Measurements from ENCODE around the gene GTF3C6.
"Not testable (repeated sequence)": the region's sequence is repeated elsewhere in the genome, so short reads cannot be mapped to it uniquely, and the experiment has no call there.

The GTF3C6 gene

DNA sequence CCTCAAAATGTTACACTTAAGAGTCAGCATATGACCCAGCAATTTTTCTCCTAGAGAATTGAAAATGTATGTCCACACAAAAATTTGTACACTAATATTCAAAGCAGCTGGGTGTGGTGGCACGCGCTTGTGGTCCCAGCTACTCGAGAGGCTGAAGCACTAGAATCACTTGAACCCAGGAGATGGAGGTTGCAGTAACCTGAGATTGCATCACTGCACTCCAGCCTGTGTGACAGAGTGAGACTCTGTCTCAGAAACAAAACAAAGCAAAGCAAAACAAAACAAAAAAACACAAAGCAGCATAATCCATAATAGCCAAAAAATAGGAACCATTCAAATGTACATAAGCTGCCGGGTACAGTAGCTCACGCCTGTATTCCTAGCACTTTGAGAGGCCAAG, 21.7 kb downstream of the GTF3C6 start:
- DNase-seq: no peak

DNA sequence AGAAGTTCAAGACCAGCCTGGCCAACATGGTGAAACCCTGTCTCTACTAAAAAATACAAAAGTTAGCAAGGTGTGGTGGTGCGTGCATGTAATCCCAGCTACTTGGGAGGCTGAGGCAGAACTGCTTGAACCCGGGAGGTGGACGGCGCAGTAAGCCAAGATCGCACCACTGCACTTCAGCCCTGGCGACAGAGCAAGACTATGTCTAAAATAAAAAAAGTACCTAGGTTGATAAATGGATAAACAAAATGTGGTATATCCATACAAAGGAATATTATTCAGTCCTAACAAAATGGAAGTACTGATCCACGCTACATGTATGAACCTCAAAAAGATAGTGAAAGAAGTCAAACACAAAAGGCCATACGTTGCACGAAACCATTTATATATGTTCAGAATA, 22.1 kb downstream of the GTF3C6 start:
- no peak for DNase-seq

DNA sequence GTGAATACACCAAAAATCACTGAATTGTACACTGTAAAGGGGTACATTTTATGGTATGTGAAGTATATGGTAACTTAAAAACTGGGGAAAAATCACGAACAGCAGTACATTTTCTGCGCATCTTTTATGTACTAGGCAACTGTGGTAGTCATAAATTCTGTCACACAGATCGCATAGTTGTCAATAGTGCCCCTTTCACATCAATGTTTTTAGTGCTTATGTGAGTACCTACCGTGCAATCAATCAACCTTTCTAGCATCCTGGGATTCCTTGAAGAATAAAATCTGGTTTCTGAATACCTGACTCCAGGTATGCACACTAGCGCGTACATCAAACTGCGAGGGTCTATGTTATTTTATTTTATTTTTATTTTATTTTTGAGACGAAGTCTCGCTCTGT, 22.7 kb downstream of the GTF3C6 start:
- no peak for DNase-seq

DNA sequence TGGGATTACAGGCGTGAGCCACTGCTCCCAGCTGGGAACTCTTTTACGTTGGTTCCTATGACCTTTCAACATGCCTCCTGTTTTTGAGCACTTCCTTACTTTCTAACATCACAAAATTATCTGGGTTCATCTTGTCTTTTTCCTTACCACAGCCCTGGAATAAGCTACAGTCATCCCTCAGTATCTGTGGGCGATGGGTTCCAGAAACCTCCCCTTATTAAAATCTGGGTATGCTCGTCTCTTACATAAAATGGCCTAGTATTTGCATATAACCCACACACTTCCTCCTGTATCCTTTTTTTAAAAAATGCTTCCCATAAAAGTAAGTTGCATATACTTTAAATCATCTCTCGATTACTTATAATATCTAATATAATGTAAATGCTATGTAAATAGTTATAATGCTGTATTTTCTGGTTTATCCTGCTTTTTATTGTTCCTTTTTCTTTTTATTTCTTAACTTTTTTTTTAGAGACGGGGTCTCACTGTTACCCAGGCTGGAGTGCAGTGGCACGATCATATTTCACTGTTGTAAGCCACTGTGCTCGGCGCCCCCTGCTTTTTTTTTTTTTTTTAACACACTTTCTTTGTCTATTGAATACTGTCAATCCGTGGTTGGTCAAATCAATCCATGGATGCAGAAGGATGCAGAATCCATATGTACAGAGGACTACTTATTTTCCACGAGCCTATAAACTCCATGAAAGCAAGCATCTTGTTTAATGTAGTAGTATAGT, 32.5 kb downstream of the GTF3C6 start:
- no peak for DNase-seq

DNA sequence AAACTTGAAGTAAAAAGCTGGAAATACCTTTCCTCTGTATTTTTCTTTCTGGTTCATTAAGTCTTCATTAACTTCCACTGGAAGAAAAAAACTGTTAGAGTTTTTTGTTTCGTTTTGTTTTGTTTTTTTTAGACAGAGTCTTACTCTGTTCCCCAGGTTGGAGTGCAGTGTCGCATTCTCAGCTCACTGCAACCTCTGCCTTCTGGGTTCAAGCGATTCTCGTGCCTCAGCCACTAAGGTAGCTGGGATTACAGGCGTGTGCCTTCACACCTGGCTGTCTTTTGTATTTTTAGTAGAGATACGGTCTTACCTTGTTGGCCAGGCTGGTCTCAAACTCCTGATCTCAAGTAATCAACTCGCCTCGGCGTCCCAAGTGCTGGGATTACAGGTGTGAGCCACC, 38.2 kb downstream of the GTF3C6 start:
- no peak for DNase-seq

DNA sequence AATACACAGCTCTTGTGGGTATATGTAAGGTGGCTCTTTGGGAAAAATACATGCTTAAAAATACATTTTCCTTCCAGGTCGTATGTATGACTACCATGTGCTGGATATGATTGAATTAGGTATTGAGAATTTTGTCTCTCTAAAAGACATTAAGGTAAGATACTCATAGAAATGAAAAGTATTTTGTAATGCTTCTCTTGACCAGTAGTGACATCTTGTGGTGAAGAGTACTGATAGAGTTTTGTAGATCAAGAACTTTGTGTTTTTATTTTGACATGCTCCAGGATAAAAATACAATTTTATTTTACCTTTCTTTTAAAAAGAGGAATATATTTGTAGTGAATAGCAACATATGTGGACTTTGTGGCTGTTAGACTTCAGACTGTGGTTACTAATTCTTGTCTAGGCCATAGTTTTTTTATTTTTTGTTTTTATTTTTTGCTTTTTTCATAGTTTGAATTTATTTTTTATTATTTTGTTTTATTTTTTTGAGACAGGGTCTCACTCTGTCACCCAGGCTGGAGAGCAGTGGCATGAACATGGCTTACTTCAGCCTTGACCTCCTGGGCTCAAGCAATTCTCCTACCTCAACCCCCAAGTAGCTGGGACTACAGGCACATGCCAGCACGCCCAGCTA, 41.2 kb downstream of the GTF3C6 start:
- DNase-seq: no peak

DNA sequence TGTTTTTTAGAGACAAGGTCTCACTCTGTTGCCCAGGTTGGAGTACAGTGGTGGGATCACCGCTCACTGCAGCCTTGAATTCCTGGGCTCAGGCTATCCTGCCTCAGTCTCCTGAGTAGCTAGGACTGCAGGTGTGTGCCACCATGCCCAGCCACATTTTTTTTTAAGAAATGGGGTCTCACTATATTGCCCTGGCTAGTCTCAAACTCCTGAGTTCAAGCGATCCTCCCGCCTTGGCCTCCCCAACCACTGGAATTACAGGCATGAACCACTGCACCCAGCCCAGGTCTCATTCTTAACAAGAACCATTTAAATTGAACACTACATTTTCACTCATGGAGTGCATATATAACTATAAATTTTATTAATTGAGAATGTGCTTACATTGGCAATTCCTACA, 43.8 kb downstream of the GTF3C6 start:
- DNase-seq: no peak

DNA sequence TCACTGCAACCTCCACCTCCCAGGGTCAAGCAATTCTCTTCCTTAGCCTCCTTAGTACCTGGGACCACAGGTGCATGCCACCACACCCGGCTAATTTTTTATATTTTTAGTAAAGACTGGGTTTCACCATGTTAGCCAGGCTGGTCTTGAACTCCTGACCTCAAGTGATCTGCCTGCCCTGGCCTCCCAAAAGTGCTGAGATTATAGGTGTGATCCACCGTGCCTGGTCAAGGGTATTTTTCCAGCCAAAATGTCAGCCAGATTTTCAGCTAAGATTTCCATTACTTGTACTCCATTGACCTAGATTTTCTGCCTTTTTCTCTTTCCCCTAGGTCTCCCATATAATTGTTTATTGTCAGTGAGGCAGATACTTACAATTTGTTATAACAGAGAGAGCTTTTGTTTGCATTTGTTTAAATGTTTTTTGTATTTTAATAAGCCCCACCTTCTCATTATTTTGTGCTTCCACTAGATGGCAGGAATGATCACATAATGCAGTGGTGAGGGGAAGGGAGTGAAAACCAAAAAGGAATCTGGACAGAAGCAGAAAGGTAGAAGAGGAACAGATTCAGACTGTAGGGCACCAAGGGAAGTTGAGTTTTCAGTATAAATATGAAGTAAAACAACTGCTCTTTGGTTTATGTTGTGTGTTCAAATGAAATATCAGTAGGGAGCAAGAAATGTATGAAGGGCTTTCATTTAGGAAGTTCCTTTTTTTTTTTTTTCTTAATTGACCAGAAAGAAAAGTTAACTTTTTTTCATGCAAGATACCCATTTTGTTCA, 53.0 kb downstream of the GTF3C6 start:
- no peak for DNase-seq

DNA sequence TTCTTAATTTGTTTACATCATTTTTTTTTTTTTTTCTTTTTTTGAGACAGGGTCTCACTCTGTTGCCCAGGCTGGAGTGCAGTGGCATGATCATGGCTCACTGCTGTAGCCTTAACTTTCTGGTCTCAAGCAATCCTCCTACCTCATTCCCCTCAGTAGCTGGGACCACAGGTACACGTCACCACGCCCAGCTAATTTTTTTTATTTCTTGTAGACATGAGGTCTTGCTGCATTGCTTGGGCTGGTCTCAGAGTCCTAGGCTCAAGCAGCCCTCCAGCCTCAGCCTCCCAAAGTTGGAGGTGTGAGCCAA, 53.6 kb downstream of the GTF3C6 start:
- no peak for DNase-seq

DNA sequence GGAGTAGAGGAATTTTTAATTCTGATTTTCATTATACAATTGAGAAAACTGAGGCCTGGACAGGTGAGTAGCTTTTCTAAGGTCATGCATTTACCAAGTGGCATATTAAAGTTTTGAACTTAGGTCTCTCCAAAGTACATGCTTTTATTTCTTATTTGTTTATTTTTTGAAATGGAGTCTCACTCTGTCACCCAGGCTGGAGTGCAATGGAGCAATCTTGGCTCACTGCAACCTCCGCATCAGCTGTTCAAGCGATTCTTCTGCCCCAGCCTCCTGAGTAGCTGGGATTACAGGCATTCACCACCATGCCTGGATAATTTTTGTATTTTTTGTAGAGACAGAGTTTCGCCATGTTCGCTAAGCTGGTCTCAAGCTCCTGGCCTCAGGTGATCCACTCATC, 54.0 kb downstream of the GTF3C6 start:
- DNase-seq: not testable (repeated sequence)

DNA sequence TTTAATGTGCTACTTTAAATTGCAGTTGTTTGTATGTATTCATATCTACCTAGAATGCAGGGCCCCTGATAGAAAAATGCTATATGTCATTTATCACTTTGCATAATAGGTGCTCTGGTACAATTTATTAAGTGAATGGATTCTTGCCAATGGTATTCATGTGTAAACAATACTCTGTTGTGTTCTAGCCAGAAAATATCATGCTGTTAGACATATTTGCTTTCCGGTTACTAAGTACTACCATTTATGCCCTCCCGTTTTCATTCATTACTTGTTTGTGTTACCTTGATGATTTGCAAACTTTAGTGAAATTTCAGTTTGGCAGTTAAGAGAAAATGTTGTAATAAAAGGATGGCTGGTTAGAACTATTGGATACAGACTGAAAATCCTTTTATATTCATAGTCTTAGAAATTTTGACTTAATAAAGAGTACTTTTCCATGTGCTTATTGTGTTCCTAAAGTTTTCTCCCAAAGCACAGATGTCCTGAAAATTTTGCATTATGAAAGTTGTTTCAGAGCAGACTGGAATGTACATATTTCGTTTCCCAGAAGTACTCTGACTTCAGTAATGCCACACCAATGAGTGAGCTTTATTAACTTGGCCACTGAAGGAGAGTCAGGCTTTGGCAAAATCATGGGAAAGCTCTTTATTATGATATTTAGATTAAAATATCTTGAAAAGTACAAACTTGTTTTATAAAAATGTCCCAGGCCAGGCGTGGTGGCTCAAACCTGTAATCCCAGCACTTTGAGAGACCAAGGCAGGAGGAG, 54.8 kb downstream of the GTF3C6 start:
- no peak for DNase-seq

DNA sequence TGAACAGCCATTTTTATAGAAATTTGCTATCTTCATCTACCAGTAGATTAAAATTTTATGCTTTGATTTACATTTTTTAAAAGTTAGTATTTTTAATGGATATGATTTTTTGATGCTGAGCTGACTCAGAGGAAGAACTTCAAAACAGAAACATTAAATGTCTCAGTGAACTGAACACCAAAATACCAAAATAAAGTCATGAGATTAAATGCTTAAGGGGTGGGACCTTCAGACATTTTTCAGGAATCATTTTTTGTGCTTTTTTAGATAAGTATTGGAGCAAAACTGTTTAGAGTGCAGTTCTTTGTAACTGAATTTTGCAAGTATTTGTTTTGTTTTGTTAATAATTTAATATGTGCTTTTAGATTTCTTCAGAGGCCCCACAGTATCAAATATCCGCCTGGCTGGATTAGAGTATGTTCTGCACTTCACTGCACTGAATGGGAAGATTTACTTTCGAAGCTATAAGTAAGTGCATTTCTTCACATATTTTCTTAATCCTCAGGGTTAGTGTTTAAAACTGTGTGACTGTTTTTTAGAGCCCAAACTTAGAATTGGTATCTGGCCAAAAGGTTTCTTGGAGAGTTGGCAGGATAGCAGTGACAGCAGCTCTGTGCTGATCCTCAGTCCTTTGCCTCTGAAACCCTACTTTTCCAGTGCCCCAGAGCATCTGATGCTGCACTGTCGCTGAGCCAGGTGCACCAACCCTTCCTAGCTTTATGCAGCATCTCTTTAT, 57.1 kb downstream of the GTF3C6 start:
- DNase-seq: no peak

DNA sequence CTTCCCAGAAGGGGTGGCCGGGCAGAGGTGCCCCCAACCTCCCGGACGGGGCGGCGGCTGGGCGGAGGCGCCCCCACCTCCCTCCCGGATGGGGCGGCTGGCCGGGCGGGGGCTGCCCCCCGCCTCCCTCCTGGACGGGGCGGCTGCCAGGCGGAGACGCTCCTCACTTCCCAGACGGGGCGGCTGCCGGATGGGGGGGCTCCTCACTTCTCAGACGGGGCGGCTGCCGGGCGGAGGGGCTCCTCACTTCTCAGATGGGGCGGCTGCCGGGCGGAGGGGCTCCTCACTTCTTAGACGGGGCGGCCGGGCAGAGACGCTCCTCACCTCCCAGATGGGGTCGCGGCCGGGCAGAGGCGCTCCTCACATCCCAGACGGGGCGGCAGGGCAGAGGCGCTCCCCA, 58.7 kb downstream of the GTF3C6 start:
- not testable (repeated sequence) for DNase-seq
